Mucosa of stomach (tissue), 1 donor: Measurements from ENCODE around the gene OR14C36.
"Not testable (repeated sequence)": the region's sequence is repeated elsewhere in the genome, so short reads cannot be mapped to it uniquely, and the experiment has no call there.

Source experiments
- H3K27me3 ChIP-seq: one replicate; pipeline ENCODE4 v1.7.0; 2013; ENCODE audit warnings: mild to moderate bottlenecking, low read length; ENCODE audit not compliant: control insufficient read depth, insufficient read depth
- H3K36me3 ChIP-seq: one replicate; pipeline ENCODE4 v1.7.0; 2013; ENCODE audit warnings: low read length; ENCODE audit not compliant: control insufficient read depth, insufficient read depth
- H3K4me1 ChIP-seq: one replicate; pipeline ENCODE4 v1.7.0; 2013; ENCODE audit warnings: mild to moderate bottlenecking, low read length; ENCODE audit not compliant: control insufficient read depth, insufficient read depth
- H3K4me3 ChIP-seq: one replicate; pipeline ENCODE4 v1.7.0; 2013; ENCODE audit warnings: low read length
- H3K9ac ChIP-seq: one replicate; pipeline ENCODE4 v1.7.0; 2013; ENCODE audit warnings: mild to moderate bottlenecking, low read length, moderate library complexity
- H3K9me3 ChIP-seq: one replicate; pipeline ENCODE4 v1.7.0; 2013; ENCODE audit warnings: mild to moderate bottlenecking, low read length, moderate library complexity; ENCODE audit not compliant: control insufficient read depth
- donor health status: Pancreatic carcinoma.

OR14C36 gene, protein sequence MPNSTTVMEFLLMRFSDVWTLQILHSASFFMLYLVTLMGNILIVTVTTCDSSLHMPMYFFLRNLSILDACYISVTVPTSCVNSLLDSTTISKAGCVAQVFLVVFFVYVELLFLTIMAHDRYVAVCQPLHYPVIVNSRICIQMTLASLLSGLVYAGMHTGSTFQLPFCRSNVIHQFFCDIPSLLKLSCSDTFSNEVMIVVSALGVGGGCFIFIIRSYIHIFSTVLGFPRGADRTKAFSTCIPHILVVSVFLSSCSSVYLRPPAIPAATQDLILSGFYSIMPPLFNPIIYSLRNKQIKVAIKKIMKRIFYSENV

GRCh38 chr1:248348475-248348874 lies at the start of gene OR14C36:
Gene OR14C36, plus strand, starts transcription at chr1:248348775. Its CDS starts 0 bp downstream, at chr1:248348775.
- Histone ChIP-seq H3K9me3 (no peaks in the 10 kb centered on the region), H3K27me3 (no peaks in the 10 kb centered on the region), H3K36me3 (no peaks in the 10 kb centered on the region), H3K4me1 (no peaks in the 10 kb centered on the region), H3K9ac (no peak within 1 kb of the TSS), H3K4me3 (no peak within 1 kb of the TSS)

DNA sequence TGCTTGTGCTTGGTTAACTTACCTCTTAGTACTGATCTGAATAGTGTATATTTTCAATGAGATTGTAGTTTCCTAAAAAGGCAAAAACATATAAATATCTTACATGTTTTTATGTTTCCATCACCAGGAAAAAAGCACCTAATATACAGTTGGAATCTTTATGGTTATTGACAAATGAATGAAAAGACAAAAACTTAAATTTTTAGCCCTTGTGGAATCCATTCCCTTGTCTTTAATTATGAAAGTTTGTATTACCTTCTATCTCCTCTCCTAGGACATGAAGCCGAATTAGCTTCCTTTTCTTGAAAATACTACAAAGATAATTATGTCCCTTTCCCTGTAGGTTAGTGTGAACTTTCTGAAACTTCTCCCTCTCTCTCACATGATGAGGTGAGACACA lies 45.3 kb upstream of the OR14C36 start, which contains the start of gene OR2T12:
TSS of gene OR2T12 (minus strand) at position 101 of the 400 bp plus-strand sequence. CDS start 7,846 bp downstream, outside the sequence.
- Histone ChIP-seq H3K9ac (no peak within 1 kb of the TSS), H3K4me1 (no peaks in the 10 kb centered on the region), H3K4me3 (no peak within 1 kb of the TSS), H3K27me3 (no peaks in the 10 kb centered on the region), H3K9me3 (no peaks in the 10 kb centered on the region), H3K36me3 (no peaks in the 10 kb centered on the region)

DNA sequence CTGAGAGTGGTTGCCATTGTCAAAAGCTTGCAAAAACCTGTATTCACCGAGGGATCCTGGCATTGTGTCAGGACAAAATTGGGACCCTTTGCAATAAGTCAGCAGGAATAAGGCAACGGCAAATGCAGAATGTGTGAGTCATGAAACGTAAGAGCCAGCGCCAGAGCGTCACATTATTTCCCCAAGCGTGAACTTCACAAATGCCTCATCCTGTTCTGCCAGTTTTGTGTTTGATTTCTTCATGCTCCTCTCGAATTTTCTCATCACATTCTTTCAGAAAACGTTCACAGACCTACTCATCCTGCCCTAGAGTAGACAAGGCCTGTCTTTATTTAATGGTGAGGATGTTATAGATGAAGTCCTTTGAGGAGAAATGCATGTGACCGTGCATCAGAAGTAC lies 42.9 kb upstream of the OR14C36 start:
- not testable (repeated sequence) for H3K36me3 ChIP-seq, H3K9me3 ChIP-seq, H3K9ac ChIP-seq, H3K4me3 ChIP-seq, H3K27me3 ChIP-seq, H3K4me1 ChIP-seq

DNA sequence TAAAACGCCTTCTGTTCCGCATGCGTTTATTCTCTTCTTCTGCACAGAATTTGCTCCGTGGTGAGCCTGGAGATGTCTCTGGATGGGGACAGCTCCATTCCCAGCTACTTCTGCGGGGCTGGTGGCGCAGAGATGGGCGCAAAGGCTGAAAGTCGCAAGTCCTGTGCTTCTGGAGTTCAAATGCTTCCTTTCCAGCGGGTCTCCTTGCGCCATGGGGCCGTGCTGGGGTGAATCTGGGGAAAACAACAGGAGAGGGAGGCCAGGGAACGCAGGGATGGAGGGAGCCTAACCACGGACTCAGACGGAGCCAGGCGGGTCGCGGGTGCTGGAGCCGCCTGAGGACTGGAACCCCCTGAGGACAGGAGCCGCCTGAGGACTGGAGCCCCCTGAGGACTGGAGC lies 42.5 kb upstream of the OR14C36 start:
- Histone ChIP-seq H3K36me3 (no peaks in the 10 kb centered on the region), H3K4me3 (no peak overlapping the region), H3K9ac (no peak overlapping the region), H3K9me3 (no peaks in the 10 kb centered on the region), H3K27me3 (no peaks in the 10 kb centered on the region), H3K4me1 (no peaks in the 10 kb centered on the region)

DNA sequence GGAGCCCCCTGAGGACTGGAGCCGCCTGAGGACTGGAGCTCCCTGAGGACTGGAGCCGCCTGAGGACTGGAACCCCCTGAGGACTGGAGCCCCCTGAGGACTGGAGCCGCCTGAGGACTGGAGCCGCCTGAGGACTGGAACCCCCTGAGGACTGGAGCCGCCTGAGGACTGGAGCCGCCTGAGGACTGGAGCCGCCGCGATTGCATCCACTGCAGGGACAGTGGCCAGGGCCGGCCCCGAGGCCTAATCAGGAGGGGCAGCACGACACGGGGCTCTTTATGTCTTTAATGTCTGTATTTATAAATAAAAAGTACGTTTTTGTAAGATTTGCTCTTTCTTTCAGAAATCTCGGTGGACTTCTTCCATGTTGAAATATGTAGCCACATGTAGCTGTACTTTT lies 41.8 kb upstream of the OR14C36 start:
- H3K4me3 ChIP-seq, H3K9ac ChIP-seq, H3K4me1 ChIP-seq, H3K36me3 ChIP-seq, H3K9me3 ChIP-seq, H3K27me3 ChIP-seq: not testable (repeated sequence)

GRCh38 chr1:248316796-248317195 lies 31.8 kb upstream of the OR14C36 start:
- Histone ChIP-seq H3K36me3 (no peaks in the 10 kb centered on the region), H3K27me3 (no peaks in the 10 kb centered on the region), H3K9me3 (no peaks in the 10 kb centered on the region), H3K9ac (no peak overlapping the region), H3K4me3 (no peak overlapping the region), H3K4me1 (no peaks in the 10 kb centered on the region)

- Histone ChIP-seq H3K4me1 (no peaks in the 10 kb centered on the region), H3K27me3 (no peaks in the 10 kb centered on the region), H3K36me3 (no peaks in the 10 kb centered on the region), H3K4me3 (no peak within 1 kb of the TSS), H3K9ac (no peak within 1 kb of the TSS), H3K9me3 (no peaks in the 10 kb centered on the region)
Measured at GRCh38 chr1:248324468-248324867, 24.1 kb upstream of the OR14C36 start, which contains the start of gene OR2M7. Gene OR2M7, minus strand, starts transcription at chr1:248324568. Its CDS starts 0 bp downstream, at chr1:248324568.

- no peaks in the 10 kb centered on the region for H3K9me3 ChIP-seq
- H3K9ac ChIP-seq: no peak overlapping the region
- no peaks in the 10 kb centered on the region for H3K4me1 ChIP-seq
- H3K36me3 ChIP-seq: no peaks in the 10 kb centered on the region
- no peak overlapping the region for H3K4me3 ChIP-seq
- no peaks in the 10 kb centered on the region for H3K27me3 ChIP-seq
Measured at GRCh38 chr1:248343451-248343850, 5.1 kb upstream of the OR14C36 start.

DNA sequence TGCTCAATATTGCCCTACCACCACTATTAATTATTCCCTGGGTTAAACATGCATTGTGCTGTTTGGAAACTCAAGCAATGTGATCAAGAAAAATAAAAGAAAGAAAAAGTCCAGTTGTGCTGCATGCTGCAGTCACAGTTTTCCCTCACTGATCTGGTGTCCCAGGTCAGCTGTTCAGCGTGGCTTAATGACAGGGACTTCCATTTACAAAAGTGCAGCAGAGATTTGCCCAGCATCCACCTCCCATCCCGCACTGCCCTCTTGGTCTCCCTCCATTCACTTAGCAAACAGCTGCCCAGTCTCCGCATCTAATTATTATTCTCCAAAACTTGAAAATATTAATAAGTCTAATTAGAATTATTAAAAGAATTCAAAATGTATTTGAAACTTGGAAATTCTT lies 10.8 kb downstream of the OR14C36 start:
- no peak overlapping the region for H3K9ac ChIP-seq
- H3K4me1 ChIP-seq: no peaks in the 10 kb centered on the region
- H3K27me3 ChIP-seq: no peaks in the 10 kb centered on the region
- H3K36me3 ChIP-seq: no peaks in the 10 kb centered on the region
- H3K9me3 ChIP-seq: no peaks in the 10 kb centered on the region
- no peak overlapping the region for H3K4me3 ChIP-seq

GRCh38 chr1:248361121-248361715 lies 12.6 kb downstream of the OR14C36 start, which contains the start of gene OR2T4:
Gene OR2T4, plus strand, starts transcription at chr1:248361665. Its CDS starts 0 bp downstream, at chr1:248361665.
- H3K27me3 ChIP-seq: no peaks in the 10 kb centered on the region
- no peaks in the 10 kb centered on the region for H3K4me1 ChIP-seq
- H3K9me3 ChIP-seq: no peaks in the 10 kb centered on the region
- no peak within 1 kb of the TSS for H3K9ac ChIP-seq
- H3K4me3 ChIP-seq: no peak within 1 kb of the TSS
- H3K36me3 ChIP-seq: no peaks in the 10 kb centered on the region

GRCh38 chr1:248366609-248367008 lies 18.0 kb downstream of the OR14C36 start:
- Histone ChIP-seq H3K27me3 (no peaks in the 10 kb centered on the region), H3K4me3 (no peak overlapping the region), H3K9ac (no peak overlapping the region), H3K9me3 (no peaks in the 10 kb centered on the region), H3K36me3 (no peaks in the 10 kb centered on the region), H3K4me1 (no peaks in the 10 kb centered on the region)

DNA sequence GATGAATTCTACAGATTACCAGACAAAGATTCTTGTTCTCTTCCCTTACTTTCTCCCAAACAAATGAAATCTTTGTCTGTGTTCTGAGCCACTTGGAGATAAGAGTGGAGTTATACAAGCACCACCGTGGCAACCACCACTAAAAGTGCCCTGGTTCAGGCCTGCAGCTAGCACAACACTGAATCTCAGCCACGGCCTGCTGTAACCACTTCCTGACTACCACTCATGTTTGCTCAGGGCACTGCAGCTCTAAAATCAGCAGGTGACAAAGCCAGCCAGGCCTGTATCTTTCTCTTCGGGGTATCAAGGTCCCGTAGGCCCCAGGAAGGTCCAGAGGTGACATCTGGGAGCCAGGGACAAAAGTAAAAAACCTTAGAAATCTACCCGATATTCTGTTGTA lies 23.8 kb downstream of the OR14C36 start:
- Histone ChIP-seq H3K4me1 (no peaks in the 10 kb centered on the region), H3K9me3 (no peaks in the 10 kb centered on the region), H3K36me3 (no peaks in the 10 kb centered on the region), H3K9ac (no peak overlapping the region), H3K4me3 (no peak overlapping the region), H3K27me3 (no peaks in the 10 kb centered on the region)
